GM19238 (cell line): ENCODE data around the gene CDKN2AIP.

ENCODE experiments used
- DNase-seq: peaks from one replicate; pipeline ENCODE4 v3.0.0; 2011; ENCODE audit warnings: low spot score; ENCODE audit not compliant: insufficient read length

CDKN2AIP gene

GRCh38 chr4:183493246-183493645 lies 48.8 kb downstream of the CDKN2AIP start:
- DNase-seq, result no peak

GRCh38 chr4:183495184-183495583 lies 50.7 kb downstream of the CDKN2AIP start:
- DNase-seq, result no peak
